Smooth muscle cell (in vitro differentiated cells): ENCODE data around the gene TMEM242. TPM values are rescaled to one million over a fixed set of nuclear protein-coding genes. Genes with fewer than 3 reads are reported as not detected.

Source experiments
- DNase-seq: peaks from one replicate; lab custom pipeline; 2025; ENCODE audit not compliant: unreplicated experiment; lab: John Stamatoyannopoulos, UW
- H2AFZ ChIP-seq: fragments of 200-600 bp; sonication (generic); 2 replicates; pipeline ENCODE4 v1.6.0; 2016; ENCODE audit warnings: antibody characterized with exemption, low read depth, mild to moderate bottlenecking
- H3F3A ChIP-seq: fragments of 200-600 bp; sonication (generic); 2 replicates; pipeline ENCODE4 v1.6.0; 2017; ENCODE audit warnings: antibody characterized with exemption, low read depth
- H3K27ac ChIP-seq: fragments of 200-600 bp; sonication (generic); 2 replicates; pipeline ENCODE4 v1.5.1; 2016; ENCODE audit warnings: low read depth, mild to moderate bottlenecking
- H3K27me3 ChIP-seq: fragments of 200-600 bp; sonication (generic); 2 replicates; pipeline ENCODE4 v1.6.1; 2016; ENCODE audit warnings: low read depth, mild to moderate bottlenecking
- H3K36me3 ChIP-seq: fragments of 200-600 bp; sonication (generic); 2 replicates; pipeline ENCODE4 v1.5.1; 2016; ENCODE audit warnings: low read depth
- H3K4me1 ChIP-seq: fragments of 200-600 bp; sonication (generic); 2 replicates; pipeline ENCODE4 v1.5.1; 2016; ENCODE audit warnings: low read depth
- H3K4me2 ChIP-seq: fragments of 200-600 bp; sonication (generic); 2 replicates; pipeline ENCODE4 v1.6.0; 2016; ENCODE audit warnings: mild to moderate bottlenecking
- H3K4me3 ChIP-seq: fragments of 200-600 bp; sonication (generic); 2 replicates; pipeline ENCODE4 v1.5.1; 2016; ENCODE audit warnings: mild to moderate bottlenecking
- H3K79me2 ChIP-seq: fragments of 200-600 bp; sonication (generic); 2 replicates; pipeline ENCODE4 v1.6.0; 2016; ENCODE audit warnings: low read depth, mild to moderate bottlenecking
- H3K9ac ChIP-seq: fragments of 200-600 bp; sonication (generic); 2 replicates; pipeline ENCODE4 v1.6.0; 2016; ENCODE audit warnings: low read depth
- H3K9me3 ChIP-seq: fragments of 200-600 bp; sonication (generic); replicated peaks from 2 replicates; pipeline ENCODE4 v1.5.1; 2016; ENCODE audit warnings: low read depth
- H4K20me1 ChIP-seq: fragments of 200-600 bp; sonication (generic); 2 replicates; pipeline ENCODE4 v1.6.0; 2016; ENCODE audit warnings: low read depth
- CTCF ChIP-seq: fragments of 200-600 bp; sonication (generic); IDR thresholded peaks from 2 replicates; pipeline ENCODE4 v1.5.1; 2017; ENCODE audit warnings: borderline replicate concordance, mild to moderate bottlenecking, antibody characterized with exemption; ENCODE audit not compliant: insufficient read depth, poor library complexity, severe bottlenecking
- WGBS: methylation state at CpG from one replicate; pipeline ENCODE4 v1.1.7; 2016; ENCODE audit warnings: low lambda C conversion rate; 5-methylcytosine and 5-hydroxymethylcytosine counted together
- polyA plus RNA-seq: library from polyadenylated mRNA; unstranded; fragments of >200 nt; fragmentation: Nextera tagmentation; extraction: Ambion mirVana; gene quantifications from 2 replicates; pipeline ENCODE4 v1.2.1, GENCODE V29; 2016
- total RNA-seq: library from RNA; depleted of rRNA; stranded (reverse); fragments of >200 nt; gene quantifications from 2 replicates; pipeline ENCODE4 v1.2.3, GENCODE V29; 2014

Gene TMEM242
- total and polyA plus RNA-seq, 2 experiments from 2014 or later = 7.0 to 13.3 TPM

GRCh38 chr6:157298216-157298724, 25.0 kb downstream of the TMEM242 start:
- Histone ChIP-seq H3K27ac (no peak overlapping the region), H3K79me2 (no peaks in the 10 kb centered on the region), H3K4me3 (no peak overlapping the region), H3K27me3 (no peaks in the 10 kb centered on the region), H3K9me3 (no peaks in the 10 kb centered on the region), H4K20me1 (peaks cover 19% of the 10 kb centered on the region), H3K9ac (no peak overlapping the region), H2AFZ (no peak overlapping the region), H3K4me1 (no peaks in the 10 kb centered on the region), H3F3A (no peaks in the 10 kb centered on the region), H3K4me2 (no peak overlapping the region), H3K36me3 (no peaks in the 10 kb centered on the region)
- WGBS = 92% methylated on average over 9 of the region's 9 CpGs
- DNase-seq = no peak
- no peak for TF ChIP-seq CTCF

GRCh38 chr6:157294654-157295053, 28.7 kb downstream of the TMEM242 start:
- 94% methylated on average over 2 of the region's 2 CpGs for WGBS
- Histone ChIP-seq H3K4me1 (peaks cover 13% of the 10 kb centered on the region), H4K20me1 (peaks cover 19% of the 10 kb centered on the region), H3F3A (no peaks in the 10 kb centered on the region), H3K4me3 (no peak overlapping the region), H3K27ac (no peak overlapping the region), H3K79me2 (no peaks in the 10 kb centered on the region), H3K9me3 (no peaks in the 10 kb centered on the region), H3K27me3 (no peaks in the 10 kb centered on the region), H3K36me3 (peaks cover 4% of the 10 kb centered on the region), H2AFZ (no peak overlapping the region), H3K4me2 (no peak overlapping the region), H3K9ac (no peak overlapping the region)
- no peak for TF ChIP-seq CTCF
- DNase-seq = no peak

- no peak for TF ChIP-seq CTCF
- Histone ChIP-seq H3K9ac (no peak overlapping the region), H3K4me3 (no peak overlapping the region), H3K9me3 (no peaks in the 10 kb centered on the region), H4K20me1 (peaks cover 19% of the 10 kb centered on the region), H3F3A (no peaks in the 10 kb centered on the region), H3K27ac (no peak overlapping the region), H3K79me2 (no peaks in the 10 kb centered on the region), H3K36me3 (peaks cover 4% of the 10 kb centered on the region), H3K27me3 (no peaks in the 10 kb centered on the region), H3K4me1 (peaks cover 13% of the 10 kb centered on the region), H3K4me2 (no peak overlapping the region), H2AFZ (no peak overlapping the region)
- 90% methylated on average over 6 of the region's 6 CpGs for WGBS
- no peak for DNase-seq
Observed at GRCh38 chr6:157293780-157294179, 29.5 kb downstream of the TMEM242 start.

- H3K4me1 ChIP-seq = peaks cover 13% of the 10 kb centered on the region
- H3K79me2 ChIP-seq = no peaks in the 10 kb centered on the region
- no peaks in the 10 kb centered on the region for H3K9me3 ChIP-seq
- WGBS = 88% methylated on average over 1 of the region's 1 CpG
- no peaks in the 10 kb centered on the region for H3F3A ChIP-seq
- no peak overlapping the region for H3K9ac ChIP-seq
- H3K27me3 ChIP-seq = no peaks in the 10 kb centered on the region
- DNase-seq = no peak
- peaks cover 4% of the 10 kb centered on the region for H3K36me3 ChIP-seq
- no peak overlapping the region for H2AFZ ChIP-seq
- no peak overlapping the region for H3K27ac ChIP-seq
- H4K20me1 ChIP-seq = peaks cover 13% of the 10 kb centered on the region
- no peak for TF ChIP-seq CTCF
- no peak overlapping the region for H3K4me2 ChIP-seq
- H3K4me3 ChIP-seq = no peak overlapping the region
Observed at GRCh38 chr6:157292202-157292601, 31.1 kb downstream of the TMEM242 start.
